DMS53 treated with DMSO at 0.1 percent for 48 hours (cell line): ENCODE data around the gene CYSRT1.

Experiments
- DNase-seq: peaks from one replicate; lab custom pipeline; 2025; ENCODE audit not compliant: unreplicated experiment; lab: John Stamatoyannopoulos, UW

The CYSRT1 gene

DNA sequence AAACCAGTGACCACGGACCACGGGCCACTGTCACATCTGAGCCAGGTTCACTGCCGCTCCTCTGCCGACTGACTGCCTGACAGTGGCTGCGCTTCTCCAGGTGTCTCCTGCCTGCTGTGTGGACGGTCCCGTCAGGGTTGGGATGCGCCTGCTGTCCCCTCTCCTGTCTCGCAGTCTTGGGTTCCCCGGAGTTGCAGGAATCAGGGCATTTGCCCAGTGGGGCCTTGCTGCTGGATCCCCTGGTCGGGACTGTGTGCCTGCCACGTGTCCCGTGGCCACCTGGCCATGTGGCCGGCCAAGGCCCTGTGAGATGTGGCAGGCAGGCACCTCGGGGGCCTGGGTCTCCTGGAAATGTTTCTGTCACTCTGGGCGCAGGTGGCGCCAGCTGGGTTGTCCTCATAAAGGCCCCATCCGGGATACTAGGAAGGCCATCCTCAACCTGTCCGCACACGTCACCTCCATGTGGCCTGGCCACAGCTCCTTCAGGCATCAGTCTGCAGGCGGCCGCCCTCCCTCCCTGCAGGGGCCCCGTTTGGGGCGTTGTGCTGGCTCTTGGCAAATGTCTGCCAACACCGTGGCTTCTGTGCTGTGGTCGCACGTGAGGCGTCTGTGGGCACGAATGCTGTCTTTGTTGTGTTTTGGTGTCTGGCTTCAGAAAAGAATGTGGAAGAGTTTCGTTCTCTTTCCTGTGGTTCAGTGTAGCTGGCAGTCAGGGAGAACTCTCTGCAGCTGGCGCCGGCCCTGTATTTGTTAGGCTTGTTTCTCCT lies 46.1 kb downstream of the CYSRT1 start:
- DNase-seq, result no peak

DNA sequence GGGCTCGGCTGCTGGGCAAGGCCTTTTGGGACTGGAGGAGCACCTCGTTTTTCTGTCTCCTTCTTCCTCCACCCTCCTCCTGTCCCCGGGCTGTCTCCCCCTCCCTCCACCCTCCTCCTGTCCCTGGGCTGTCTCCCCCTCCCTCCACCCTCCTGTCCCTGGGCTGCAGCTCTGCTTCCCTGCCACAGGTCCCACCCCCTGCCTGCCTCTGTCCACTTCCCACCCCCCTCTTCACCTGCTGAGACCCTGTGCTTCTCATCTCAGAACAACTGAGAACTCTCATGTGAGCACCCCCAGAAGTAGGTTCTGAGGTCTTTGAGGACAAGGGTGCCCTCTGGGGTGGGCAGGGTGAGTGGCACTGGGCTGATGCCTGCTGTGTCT lies 46.7 kb downstream of the CYSRT1 start:
- no peak for DNase-seq

DNA sequence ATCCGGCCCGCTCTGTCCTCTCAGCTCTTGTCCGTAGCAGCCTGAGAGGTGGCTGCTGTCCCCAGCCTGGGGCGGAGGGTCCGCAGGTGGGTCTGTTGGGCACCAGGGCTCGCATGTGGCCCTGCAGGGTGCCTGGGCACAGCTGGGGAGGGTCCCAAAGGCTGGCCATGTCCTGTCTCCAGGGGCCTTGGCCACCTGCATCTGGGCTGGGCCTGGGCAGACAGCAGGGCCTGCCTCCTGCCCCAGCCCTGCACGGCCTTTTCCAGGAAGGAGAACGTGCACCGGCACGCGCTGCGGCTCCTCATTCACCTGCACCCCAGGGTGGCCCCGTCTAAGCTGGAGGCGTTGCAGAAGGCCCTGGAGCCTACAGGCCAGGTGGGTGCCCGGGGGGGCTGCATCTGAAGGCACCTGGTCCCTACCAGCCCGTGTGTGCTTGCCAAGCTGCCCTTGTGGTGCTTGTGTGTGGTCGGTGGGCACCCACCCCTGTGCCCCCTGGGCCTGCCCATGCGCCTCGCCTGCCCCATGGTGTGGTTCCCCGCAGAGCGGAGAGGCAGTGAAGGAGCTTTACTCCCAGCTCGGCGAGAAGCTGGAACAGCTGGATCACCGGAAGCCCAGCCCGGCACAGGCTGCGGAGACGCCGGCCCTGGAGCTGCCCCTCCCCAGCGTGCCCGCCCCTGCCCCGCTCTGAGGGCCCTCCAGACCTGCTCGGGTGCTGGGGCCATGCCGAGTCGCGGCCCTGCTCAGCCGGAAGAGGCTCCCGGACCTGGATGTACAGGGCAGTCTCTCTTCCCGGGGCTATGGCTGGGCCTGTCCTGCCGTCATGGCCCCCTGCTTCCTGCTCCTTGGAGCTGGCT lies 47.5 kb downstream of the CYSRT1 start:
- DNase-seq, result peak; percentile 55

DNA sequence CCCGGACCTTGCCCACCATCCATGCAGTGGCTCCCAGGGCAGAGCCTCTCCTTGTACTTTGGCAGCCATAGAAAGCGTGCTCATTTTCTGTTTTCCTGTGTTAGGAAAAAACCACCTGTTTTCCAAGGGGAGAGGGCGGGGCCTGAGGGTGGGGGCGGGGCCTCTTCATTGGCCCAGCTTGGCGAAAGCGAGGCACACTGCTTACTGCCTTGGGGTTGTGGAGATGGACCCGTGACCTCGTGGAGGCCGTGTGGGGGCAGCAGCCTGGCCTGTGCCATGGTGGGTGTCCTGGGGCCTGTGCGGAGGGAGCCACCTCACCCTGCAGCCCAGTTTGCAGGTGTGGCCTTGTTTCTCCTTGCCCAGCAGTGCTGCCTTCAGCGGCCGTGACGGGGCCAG lies 48.1 kb downstream of the CYSRT1 start:
- DNase-seq, result peak; percentile 60

DNA sequence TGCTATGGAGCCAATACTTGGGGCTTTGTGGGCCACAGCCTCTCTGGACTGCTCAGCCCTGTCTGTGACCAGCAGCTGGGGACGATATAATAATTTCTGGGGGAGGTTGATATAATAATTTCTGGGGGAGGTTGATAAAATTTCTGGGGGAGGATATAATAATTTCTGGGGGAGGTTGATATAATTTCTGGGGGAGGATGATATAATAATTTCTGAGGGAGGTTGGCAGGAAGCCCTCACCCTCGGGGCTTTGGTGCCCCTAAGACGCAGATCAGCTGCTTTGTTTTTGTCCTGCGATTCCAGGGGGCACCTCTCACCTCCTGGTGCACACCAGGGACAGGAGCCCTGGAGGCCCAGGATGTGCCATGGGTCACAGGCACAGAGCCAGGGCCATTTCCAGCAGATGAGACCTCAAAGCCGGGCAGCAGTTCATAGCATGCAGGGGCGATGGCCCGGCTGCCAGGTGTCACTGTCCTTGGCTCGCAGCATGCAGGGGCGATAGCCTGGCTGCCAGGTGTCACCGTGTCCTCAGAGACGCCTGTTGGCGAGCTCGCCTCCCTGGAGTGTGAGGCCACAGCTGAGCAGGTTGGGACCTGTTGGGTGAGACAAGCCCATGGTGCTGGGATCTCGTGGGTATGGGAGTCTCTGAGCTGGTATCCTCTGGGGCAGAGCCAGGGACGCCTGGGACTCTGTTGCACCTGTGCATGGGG lies 48.8 kb downstream of the CYSRT1 start:
- peak; percentile 71 for DNase-seq

DNA sequence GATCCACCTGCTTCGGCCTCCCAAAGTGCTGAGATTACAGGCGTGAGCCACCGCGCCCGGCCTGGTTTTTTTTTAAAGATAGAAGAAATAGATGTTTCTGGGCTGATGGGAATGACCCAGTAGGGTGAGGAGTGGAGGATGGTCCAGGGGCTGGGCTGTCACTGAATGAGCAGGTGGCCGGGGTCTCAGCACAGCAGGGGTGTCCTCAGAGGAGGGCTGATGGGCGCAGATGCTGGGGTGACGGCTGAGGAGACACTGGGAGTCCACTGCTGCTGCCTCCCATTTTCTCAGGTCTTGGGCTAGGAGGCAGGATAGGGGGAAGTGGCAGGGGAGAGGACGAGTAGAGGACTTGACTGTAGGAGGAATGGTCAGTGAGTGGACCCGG lies 50.2 kb downstream of the CYSRT1 start:
- no peak for DNase-seq
